Measurements from ENCODE around the gene EFCAB12.

DNA sequence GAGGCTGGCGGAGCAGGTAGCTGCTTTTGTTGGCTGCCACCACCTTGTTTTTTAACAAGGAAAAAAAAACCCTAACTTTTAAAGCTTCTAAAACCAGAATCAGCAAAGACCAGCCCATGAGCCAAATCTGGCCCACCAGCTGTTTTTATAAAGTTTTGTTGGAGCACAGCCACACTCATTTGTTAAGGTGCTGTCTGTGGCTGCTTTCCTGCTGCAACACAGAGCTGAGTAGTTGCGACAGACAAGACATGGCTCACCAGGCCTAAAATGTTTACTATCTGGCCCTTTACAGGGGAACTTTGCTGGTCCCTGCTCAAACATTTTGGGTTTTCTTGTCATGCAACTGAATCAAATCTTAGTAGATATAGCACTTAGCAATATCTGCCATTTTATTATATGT lies 18.9 kb downstream of the EFCAB12 start:
- TF ChIP-seq, protein P1, sequence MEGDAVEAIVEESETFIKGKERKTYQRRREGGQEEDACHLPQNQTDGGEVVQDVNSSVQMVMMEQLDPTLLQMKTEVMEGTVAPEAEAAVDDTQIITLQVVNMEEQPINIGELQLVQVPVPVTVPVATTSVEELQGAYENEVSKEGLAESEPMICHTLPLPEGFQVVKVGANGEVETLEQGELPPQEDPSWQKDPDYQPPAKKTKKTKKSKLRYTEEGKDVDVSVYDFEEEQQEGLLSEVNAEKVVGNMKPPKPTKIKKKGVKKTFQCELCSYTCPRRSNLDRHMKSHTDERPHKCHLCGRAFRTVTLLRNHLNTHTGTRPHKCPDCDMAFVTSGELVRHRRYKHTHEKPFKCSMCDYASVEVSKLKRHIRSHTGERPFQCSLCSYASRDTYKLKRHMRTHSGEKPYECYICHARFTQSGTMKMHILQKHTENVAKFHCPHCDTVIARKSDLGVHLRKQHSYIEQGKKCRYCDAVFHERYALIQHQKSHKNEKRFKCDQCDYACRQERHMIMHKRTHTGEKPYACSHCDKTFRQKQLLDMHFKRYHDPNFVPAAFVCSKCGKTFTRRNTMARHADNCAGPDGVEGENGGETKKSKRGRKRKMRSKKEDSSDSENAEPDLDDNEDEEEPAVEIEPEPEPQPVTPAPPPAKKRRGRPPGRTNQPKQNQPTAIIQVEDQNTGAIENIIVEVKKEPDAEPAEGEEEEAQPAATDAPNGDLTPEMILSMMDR (conservative IDR thresholded peaks at IDR 0.05; ENCODE audit: low read depth, low read length), result no peak
- no peak for TF ChIP-seq EZH2 (IDR thresholded peaks at IDR 0.05; ENCODE audit: borderline replicate concordance, low read depth, low read length, poor library complexity, severe bottlenecking)

All from A673 (cell line).